ENCODE data around the gene BRD7.
A peak's percentile ranks its signal among the peaks of the same experiment; 100 is the strongest.

The BRD7 gene

DNA sequence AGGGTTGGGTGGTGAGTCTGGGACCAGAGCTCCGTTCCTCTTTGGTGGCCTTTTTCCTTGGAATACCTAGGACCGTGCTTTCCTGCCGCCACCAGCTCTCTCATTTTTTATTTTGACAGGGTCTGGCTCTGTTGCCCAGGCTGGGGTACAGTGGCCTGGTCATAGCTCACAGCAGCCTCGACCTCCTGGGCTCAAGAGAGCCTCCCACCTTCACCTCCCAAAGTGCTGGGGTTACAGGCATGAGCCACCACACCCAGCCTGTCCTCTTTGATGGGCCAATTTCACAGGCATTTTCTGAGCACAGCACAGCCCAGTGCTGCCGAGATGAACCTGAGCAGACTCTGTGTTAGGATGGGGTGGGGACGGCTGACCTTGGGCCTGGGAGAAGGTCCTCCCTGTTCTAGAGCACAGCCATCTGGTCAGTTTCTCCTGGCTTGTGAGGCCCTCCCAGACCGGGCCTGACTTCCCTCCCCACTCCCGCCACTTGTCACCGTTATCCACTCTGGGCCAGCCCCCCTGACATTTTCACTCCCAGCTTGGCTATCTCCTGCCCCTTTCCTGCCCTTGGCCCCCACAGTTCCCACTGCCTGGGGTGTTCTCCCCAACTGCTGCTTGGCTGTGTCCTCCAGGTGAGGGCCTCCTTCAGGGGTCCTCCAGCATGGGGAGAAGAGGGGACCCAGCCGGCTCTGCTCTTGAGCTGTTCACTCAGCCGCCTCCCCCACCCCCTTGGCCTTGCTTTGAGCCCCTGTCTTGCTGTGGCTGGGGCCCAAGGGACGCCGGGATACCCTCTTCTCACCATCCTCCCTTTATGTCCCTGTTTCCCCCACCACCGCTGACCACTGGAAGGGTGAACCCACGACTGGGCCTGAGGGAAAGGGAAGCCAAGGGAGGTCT is 97.4 kb downstream of the BRD7 start:
- DNase-seq, result no peak

DNA sequence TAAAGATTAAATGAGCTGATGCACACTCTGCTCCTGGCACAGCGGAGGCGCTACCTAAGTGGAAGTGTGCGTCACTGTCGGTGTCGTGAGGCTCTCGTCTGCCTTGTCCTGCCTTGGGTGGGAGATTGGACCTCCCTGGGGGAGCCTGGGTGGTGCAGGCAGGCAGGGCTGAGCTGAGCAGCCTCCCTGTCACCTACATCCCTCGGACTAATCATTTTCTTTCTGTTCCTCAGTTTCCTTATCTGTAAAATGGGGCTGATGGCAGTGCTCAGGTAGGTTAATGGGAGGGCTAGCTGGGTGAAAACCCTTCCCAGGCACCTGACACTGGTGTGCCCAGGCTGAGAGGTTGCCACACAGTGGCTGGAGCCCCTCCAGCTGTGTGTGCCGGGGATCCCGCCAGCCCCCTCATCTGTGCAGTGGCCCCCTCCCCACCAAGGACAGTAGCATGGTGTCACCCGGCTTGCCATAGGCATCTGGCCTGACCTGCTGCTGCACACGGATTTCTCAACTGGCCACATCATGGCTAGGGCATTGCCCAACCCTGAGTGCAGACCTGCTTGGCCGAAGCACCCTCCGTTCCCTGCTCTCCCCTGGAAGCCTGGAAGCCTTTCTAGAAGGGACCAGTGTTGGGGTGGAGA is 98.2 kb downstream of the BRD7 start:
- no peak for DNase-seq

DNA sequence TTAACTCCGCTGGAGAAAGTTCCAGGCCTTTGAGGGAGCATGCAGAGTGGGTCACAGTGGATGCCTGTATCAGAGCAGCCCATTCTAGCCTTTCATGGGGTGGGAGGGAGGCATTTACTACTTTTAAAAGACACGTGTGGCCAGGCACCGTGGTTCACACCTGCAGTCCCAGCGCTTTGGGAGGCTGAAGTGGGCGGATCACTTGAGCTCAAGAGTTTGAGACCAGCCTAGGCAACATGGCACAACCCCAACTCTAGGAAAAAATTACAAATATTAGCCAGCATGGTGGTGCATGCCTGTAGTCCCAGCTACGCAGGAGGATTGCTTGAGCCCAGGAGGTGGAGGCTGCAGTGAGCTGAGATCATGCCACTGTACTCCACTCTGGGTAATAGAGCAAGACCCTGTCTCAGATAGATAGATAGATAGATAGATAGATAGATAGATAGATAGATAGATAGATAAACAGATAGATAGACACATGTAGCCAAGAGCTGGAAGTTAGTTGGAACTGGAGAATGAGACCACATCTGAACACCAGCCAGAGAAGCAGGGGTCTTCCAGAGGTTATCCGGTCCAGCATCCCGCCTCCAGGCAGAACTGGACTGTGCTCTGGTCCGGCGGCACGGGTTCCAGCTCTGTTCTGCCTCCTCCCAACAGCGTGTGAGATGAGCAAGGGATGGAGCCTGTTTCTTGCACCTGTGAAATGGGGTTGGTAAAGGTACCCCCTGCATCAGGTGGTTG is 98.8 kb downstream of the BRD7 start:
- DNase-seq, result no peak

DNA sequence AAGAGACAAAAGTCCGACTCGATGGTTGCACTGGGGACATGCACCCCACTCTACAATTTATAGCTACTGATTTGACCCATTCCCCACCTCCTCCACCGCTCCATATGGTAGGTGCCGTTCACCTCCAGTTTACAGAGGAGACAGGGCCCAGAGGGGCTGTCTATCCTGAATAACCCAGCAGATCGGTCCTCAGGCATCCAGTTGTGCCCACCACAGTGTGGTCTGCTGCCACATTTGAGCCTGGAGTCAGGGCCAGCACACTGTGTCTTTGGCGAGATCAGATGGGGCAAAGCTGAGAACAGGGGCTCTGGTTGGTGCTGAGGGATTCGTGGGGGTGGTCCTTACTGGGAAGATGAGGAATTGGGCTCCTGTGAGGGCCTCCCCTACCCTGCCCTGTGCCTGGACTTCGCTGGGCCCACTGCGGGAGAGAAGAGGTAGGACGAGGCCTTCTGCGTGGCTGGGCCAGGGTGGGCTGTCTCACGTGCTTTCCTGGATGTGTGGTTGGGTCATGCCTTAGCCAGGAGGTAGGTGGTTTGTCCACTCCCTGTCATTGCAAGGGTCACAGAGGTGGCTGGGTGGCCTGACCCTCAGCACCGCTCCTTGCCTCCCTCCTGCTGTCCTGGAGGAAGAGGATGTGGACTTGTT is 99.6 kb downstream of the BRD7 start:
- no peak for DNase-seq

DNA sequence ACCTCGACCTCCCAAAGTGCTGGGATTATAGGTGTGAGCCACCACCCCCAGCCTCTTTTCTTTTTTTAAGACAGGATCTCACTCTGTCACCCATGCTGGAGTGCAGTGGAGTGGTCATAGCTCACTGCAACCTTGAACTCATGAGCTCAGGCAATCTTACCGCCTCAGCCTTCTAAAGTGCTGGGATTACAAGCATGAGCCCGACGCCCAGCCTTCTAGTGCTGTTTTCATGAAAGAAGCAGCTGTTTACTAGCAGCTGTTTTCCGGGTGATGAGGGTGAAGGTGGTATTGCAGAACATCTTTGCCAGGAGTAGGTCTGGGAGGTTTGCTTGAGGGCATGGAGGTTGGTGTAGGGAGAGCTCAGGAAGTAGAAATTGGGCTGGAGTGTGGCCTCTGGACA is 100.4 kb downstream of the BRD7 start:
- no peak for DNase-seq

DNA sequence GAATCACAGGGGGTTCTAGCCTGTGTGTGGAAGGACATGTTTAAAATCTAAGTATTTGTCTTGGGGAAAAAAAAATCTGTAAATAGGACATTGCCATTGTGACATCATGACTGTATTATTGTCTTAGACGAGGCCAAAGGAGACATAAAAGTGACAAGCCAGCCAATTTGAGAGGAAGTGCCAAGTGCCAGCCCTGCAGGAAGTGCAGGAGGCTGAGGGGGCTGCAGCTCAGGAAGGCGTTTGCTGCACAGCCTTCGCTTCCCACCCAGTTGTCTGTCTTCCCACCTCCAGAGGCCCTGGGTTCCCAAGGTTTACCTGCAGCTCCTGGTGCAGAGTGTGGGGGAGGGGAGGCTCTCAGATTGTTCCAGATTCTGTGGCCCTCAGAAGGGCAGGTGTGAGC is 101.1 kb downstream of the BRD7 start:
- no peak for DNase-seq

DNA sequence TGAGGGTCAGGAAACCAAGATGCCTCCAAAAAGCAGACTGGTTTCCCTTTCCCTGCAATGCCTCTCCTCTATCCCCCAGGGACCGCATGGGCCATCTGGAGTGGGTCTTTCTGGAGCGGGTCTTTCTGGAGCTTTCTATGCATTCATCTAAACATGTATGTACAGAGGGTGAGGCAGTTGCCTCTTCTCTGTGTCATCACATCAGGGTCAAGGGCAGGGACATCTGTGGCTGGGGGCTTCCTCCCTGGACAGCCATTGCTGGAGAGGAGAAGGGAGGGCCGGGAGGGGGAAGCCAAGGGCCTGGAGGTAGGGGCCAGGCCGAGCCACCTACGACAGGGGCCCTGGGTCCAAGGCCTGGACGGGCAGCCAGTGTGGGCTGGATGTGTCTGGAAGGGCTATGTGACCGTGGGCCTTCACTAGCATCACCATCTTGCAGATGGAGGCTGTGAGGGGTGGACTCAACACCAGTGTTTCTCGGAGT is 101.6 kb downstream of the BRD7 start:
- DNase-seq, result no peak

DNA sequence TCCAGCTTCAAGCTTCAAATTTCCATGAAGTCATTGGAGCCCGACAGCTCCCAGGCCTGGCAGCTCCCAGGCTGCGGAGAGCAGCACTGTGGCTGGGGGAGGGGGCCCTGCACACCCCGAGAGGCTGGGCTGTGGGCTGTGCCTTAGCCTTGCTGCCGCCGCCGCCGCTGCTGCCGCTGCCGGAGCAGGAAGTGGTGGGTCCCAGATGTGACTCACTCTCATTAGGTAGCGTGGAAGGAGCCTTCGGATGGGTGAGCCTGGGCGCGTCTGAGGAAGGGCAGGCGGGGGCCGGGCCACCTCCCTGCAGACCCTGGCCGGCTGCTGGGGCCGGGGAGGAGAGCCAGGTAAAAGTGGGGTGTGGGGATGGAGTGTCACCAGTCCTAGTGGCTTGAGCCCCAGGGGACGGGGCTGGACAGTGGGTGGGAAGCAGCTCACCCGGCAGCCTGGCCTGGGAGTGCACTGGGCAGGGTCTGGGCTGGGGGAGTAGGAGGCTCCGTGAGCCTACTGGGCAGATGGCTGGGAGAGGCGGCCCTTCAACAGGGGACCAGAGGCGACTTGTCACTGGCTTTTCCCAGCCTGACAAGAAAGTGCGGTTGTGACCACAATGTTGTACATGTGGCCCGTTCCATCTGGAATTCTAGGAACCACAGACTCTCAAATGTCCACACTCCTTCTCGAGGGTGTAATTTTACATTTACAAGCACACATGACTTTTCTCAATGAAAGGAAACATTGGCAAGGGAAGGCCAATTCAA is 102.3 kb downstream of the BRD7 start, which contains the start of gene ADCY7:
Gene ADCY7 (plus strand): TSS at position 215 of the 755 bp plus-strand sequence. CDS start 21,629 bp downstream, outside the sequence.
- peak; percentile 91 for DNase-seq
